Daoy (cell line): Measurements from ENCODE around the gene IFT122. TPM values are rescaled to one million over a fixed set of nuclear protein-coding genes. Genes with fewer than 3 reads are reported as not detected.

Experiments
- DNase-seq: peaks from one replicate; pipeline ENCODE4 v3.0.0-alpha.2; 2015; ENCODE audit warnings: low read depth
- total RNA-seq: library from RNA; depleted of rRNA; stranded (reverse); fragments of >200 nt; shearing (Covaris generic); gene quantifications from 2 replicates; pipeline ENCODE4 v1.2.3, GENCODE V29; 2014

The IFT122 gene
- total RNA-seq, 1 experiment from 2014 or later = 11.1 TPM

GRCh38 chr3:129518038-129518561, 78.1 kb downstream of the IFT122 start:
- no peak for DNase-seq

DNA sequence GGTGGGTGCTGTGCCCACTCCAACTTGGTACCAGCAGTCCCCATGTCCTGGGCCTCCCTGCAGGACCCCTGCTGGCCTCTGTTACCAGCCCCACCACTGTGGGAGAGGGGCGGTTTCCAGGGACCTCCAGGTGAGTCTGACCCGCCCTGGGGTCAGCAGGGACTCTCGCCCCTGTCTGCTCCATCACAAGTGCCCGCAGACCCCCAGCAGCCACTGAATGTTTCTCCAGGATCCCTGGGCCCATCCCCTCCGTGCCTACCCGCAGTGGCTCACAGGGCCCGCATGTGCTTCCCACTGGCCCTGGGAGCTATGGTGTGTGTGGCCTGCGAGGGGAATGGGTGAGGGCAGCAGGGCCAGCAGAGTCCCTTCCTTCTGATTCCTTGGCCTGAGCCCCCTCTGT, 78.6 kb downstream of the IFT122 start:
- no peak for DNase-seq

GRCh38 chr3:129519449-129519848, 79.4 kb downstream of the IFT122 start:
- no peak for DNase-seq

- DNase-seq = no peak
These were observed 80.1 kb downstream of the IFT122 start for GRCh38 chr3:129519896-129520715.

GRCh38 chr3:129520960-129521359, 80.9 kb downstream of the IFT122 start:
- no peak for DNase-seq

DNA sequence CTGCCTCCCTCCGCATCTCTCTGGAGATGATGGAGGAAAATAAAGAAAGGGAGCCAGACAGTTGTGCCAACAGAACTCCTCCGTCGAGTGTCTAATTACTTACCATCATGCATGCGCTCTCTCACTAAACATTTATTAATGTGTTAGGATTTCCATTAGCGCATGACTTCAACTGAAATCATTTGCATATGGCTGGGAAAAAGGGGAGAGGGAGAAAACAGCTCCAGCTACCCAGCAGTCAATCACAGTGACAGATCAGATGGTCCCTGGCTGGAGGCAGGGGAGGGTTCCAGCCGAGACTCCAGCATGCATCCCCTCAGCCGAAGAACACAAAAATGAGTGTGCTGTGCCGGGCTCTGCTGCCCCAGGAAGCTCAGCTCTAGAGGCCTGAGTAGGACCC, 81.6 kb downstream of the IFT122 start:
- no peak for DNase-seq

GRCh38 chr3:129522953-129523352, 82.9 kb downstream of the IFT122 start:
- no peak for DNase-seq

GRCh38 chr3:129524081-129524480, 84.1 kb downstream of the IFT122 start:
- no peak for DNase-seq

GRCh38 chr3:129525341-129525968, 85.4 kb downstream of the IFT122 start:
- DNase-seq = peak; percentile 40

DNA sequence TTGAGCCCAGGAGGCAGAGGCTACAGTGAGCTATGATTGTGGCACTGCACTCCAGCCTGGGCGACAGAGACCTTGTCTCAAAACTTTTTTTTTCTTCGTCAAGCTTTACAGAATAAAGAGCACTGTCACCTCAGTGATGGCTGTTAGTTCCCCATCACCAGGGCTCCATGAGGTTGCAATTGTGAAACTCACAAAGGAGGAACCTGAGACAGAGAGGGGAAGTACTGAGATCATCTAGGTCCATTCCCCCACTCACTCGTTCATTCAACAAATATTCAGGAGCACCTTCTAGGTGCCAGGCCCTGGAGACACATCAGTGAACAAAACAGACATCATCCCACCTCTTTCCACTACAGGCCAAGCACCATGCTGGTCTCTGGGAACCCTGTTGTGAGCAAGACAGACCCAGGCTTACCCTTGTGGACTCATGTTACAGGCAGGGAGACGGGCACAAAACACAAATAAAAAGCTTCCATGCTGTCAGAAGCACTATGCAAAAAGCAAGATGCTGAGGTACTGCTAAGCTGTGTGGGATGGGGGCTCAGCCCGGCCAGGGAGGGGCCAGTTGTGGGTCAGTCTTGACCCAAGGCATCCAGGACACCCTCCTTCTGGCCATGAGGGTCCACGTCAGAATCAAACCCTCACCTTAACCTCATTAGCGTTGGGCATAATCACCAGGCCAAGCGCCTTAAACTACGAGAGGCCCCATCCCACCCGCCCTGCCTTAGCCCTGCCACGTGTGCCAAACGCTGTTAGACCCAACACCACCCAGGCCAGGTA, 86.3 kb downstream of the IFT122 start:
- DNase-seq = no peak

DNA sequence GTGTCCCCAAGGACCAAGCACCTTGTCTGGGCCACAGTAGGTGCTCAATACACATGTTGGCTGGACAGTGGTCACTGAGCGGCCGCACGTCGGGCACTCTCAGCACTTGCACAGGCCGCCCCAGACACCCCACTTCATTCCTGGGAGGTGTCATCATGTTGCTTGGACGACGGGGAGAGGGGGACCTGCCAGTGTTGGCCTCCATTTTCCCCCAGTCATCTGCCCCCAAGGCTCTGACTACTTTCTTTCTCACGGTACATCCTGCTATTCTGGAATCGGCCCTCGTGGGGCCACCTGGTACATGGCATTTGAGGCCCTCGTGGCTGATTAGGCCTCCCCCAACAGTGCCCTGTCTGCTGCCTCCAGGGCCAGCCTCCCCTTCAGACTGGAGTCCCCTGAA, 87.2 kb downstream of the IFT122 start:
- DNase-seq = no peak

DNA sequence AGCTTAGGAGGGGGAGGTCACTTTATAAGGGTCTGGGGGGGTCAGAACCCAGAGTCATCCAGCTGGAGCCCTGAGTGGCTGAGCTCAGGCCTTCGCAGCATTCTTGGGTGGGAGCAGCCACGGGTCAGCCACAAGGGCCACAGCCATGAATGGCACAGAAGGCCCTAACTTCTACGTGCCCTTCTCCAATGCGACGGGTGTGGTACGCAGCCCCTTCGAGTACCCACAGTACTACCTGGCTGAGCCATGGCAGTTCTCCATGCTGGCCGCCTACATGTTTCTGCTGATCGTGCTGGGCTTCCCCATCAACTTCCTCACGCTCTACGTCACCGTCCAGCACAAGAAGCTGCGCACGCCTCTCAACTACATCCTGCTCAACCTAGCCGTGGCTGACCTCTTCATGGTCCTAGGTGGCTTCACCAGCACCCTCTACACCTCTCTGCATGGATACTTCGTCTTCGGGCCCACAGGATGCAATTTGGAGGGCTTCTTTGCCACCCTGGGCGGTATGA, 88.6 kb downstream of the IFT122 start, which contains the start of gene RHO:
Gene RHO (plus strand): TSS at position 51 of the 512 bp plus-strand sequence. CDS start 95 bp downstream, at position 146.
- DNase-seq = no peak

- DNase-seq = no peak
These were observed 89.6 kb downstream of the IFT122 start for GRCh38 chr3:129529436-129530210.

GRCh38 chr3:129530251-129530791, 90.3 kb downstream of the IFT122 start:
- DNase-seq = no peak

DNA sequence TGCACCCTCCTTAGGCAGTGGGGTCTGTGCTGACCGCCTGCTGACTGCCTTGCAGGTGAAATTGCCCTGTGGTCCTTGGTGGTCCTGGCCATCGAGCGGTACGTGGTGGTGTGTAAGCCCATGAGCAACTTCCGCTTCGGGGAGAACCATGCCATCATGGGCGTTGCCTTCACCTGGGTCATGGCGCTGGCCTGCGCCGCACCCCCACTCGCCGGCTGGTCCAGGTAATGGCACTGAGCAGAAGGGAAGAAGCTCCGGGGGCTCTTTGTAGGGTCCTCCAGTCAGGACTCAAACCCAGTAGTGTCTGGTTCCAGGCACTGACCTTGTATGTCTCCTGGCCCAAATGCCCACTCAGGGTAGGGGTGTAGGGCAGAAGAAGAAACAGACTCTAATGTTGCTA, 90.8 kb downstream of the IFT122 start:
- no peak for DNase-seq

GRCh38 chr3:129531699-129532098, 91.7 kb downstream of the IFT122 start:
- no peak for DNase-seq

- DNase-seq = no peak
These were observed 92.2 kb downstream of the IFT122 start for GRCh38 chr3:129532261-129532660.

GRCh38 chr3:129533406-129533805, 93.4 kb downstream of the IFT122 start:
- no peak for DNase-seq

GRCh38 chr3:129534428-129535027, 94.5 kb downstream of the IFT122 start:
- DNase-seq = peak; percentile 48

DNA sequence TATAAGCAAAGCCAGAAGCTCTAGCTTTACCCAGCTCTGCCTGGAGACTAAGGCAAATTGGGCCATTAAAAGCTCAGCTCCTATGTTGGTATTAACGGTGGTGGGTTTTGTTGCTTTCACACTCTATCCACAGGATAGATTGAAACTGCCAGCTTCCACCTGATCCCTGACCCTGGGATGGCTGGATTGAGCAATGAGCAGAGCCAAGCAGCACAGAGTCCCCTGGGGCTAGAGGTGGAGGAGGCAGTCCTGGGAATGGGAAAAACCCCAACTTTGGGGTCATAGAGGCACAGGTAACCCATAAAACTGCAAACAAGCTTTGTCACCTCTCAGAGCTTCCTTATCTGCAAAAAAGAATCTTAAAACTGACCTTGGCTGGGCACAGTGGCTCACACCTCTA, 95.1 kb downstream of the IFT122 start:
- no peak for DNase-seq

- no peak for DNase-seq
These were observed 96.3 kb downstream of the IFT122 start for GRCh38 chr3:129536374-129536667.
